OCI-LY7 (cell line): Measurements from ENCODE around the gene NUBP2. TPM values are rescaled to one million over a fixed set of nuclear protein-coding genes. Genes with fewer than 3 reads are reported as not detected.

Source experiments
- BruUV-seq: library from RNA; stranded (reverse); fragments of 400-500 nt; replicated peaks from 2 replicates; lab custom pipeline; 2021; lab: Mats Ljungman, UMichigan
- CTCF ChIA-PET: fragments of 300-600 bp; sonication (Branson Sonifier 250); formaldehyde crosslinking; loops from one replicate; lab custom pipeline; 2022; ENCODE audit warnings: antibody characterized with exemption; ENCODE audit not compliant: unreplicated experiment; lab: Charles Lee
- POLR2A ChIA-PET: fragments of 300-600 bp; sonication (Branson Sonifier 250); formaldehyde crosslinking; loops from one replicate; lab custom pipeline; 2022; ENCODE audit warnings: antibody characterized with exemption; lab: Charles Lee
- DNase-seq: peaks from one replicate; pipeline ENCODE4 v3.0.0-alpha.2; 2015; ENCODE audit warnings: low spot score
- H2AFZ ChIP-seq: fragments of 200-600 bp; sonication (generic), shearing (Covaris generic); 2 replicates; pipeline ENCODE4 v1.6.1; 2014; ENCODE audit warnings: mild to moderate bottlenecking, antibody characterized with exemption, low read length, moderate library complexity
- H3K27ac ChIP-seq: fragments of 200-600 bp; sonication (generic); 2 replicates; pipeline ENCODE4 v1.5.1; 2014; ENCODE audit warnings: mixed run types, low read depth, mild to moderate bottlenecking, moderate library complexity, low read length, inconsistent platforms; ENCODE audit not compliant: poor library complexity, severe bottlenecking
- H3K36me3 ChIP-seq: fragments of 200-600 bp; sonication (generic); 2 replicates; pipeline ENCODE4 v1.6.1; 2014; ENCODE audit warnings: mild to moderate bottlenecking, antibody characterized with exemption, low read length, moderate library complexity, mixed read lengths; ENCODE audit not compliant: insufficient read depth
- H3K4me1 ChIP-seq: fragments of 200-600 bp; sonication (generic); 2 replicates; pipeline ENCODE4 v1.5.1; 2014; ENCODE audit warnings: mild to moderate bottlenecking, low read length; ENCODE audit not compliant: insufficient read depth, poor library complexity, severe bottlenecking
- H3K4me2 ChIP-seq: fragments of 200-600 bp; sonication (generic); 2 replicates; pipeline ENCODE4 v1.6.1; 2014; ENCODE audit warnings: mild to moderate bottlenecking, low read length
- H3K4me3 ChIP-seq: fragments of 200-600 bp; sonication (generic); 2 replicates; pipeline ENCODE4 v1.5.1; 2014; ENCODE audit warnings: mild to moderate bottlenecking, low read depth, low read length; ENCODE audit not compliant: poor library complexity, severe bottlenecking
- H3K79me2 ChIP-seq: fragments of 200-600 bp; sonication (generic); 2 replicates; pipeline ENCODE4 v1.6.1; 2016; ENCODE audit warnings: low read depth, mild to moderate bottlenecking, low read length, moderate library complexity, mixed read lengths; ENCODE audit not compliant: insufficient read depth
- H3K9me2 ChIP-seq: fragments of 200-600 bp; sonication (generic); 2 replicates; pipeline ENCODE4 v1.6.1; 2016; ENCODE audit warnings: mild to moderate bottlenecking, low read length, mixed read lengths; ENCODE audit not compliant: insufficient read depth
- H3K9me3 ChIP-seq: fragments of 200-600 bp; sonication (generic); 2 replicates; pipeline ENCODE4 v1.6.1; 2014; ENCODE audit warnings: mild to moderate bottlenecking, mixed run types, low read length, mixed read lengths
- H4K20me1 ChIP-seq: fragments of 200-600 bp; sonication (generic); 2 replicates; pipeline ENCODE4 v1.6.1; 2014; ENCODE audit warnings: mild to moderate bottlenecking, antibody characterized with exemption, low read length, moderate library complexity, mixed read lengths; ENCODE audit not compliant: insufficient read depth
- EZH2phosphoT487 ChIP-seq: fragments of 200-600 bp; sonication (generic); IDR thresholded peaks from 2 replicates; pipeline ENCODE4 v1.6.1; 2018; ENCODE audit warnings: low read depth, borderline replicate concordance, mild to moderate bottlenecking, mixed run types, antibody characterized with exemption, low read length, moderate library complexity, mixed read lengths
- intact Hi-C: fragments of 100-400 bp; cut with micrococcal nuclease; formaldehyde crosslinking; loops from one replicate; pipeline ENCODE4 v1.10.0; 2022; ENCODE audit not compliant: unreplicated experiment
- total RNA-seq, 2 experiments: library from RNA; depleted of rRNA in 1 of 2; stranded (reverse); fragments of >200 nt in 1 of 2; shearing (Covaris generic) in 1 of 2; gene quantifications; 2 replicates each; pipeline ENCODE4 v1.2.3, GENCODE V29; 2014 to 2022
- TF ChIP-seq, protein P1 (sequence below): fragments of 200-600 bp; sonication (generic); conservative IDR thresholded peaks from 2 replicates; pipeline ENCODE4 v1.5.1; 2014; ENCODE audit warnings: mild to moderate bottlenecking, antibody characterized with exemption, low read length, moderate library complexity, mixed read lengths

The NUBP2 gene
- total RNA-seq, 2 experiments from 2014 or later, result 62.7 to 94.9 TPM

DNA sequence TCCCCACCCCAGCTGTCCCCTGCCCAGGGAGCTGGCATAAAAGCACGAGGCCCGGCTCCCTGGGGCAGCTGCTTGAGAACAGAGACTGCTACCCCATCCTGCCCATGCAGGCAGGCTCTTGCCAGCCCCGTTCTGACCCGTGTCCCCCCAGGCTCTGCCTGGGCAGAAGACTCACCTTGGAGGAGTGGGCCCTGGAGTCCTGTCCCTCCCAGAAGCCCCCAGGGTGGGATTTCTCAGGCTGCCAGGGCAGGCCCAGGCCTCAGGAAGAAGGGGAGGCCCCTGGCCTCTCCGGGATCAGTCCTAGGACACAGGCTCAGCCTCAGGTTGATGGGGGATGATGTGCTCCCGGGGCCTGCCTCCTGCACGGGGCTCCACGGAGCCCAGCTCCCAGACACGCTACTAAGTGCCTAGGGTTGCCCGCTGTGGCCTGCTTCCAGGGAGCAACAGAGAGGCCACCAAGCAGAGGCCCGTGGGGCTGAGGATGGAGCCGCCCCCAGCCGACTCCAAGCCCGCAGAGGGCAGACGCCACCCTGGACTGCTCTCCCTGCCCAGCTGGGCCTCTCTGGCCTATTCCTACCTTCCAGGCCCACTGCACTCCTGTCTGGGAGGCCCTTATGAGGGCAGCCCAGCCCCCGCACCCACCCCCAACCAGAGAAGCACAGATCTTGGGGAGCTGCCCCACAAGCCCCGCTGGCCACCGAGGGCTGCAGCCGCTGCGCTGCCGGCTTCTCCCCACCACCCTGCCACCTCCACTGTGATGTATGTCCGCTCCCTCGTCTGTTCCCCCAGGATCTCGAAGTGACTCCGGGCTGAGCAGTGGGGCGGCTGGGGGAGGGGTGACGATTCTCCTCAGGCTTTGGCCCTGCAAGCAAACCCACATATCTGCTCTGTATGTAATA, 13.1 kb upstream of the NUBP2 start:
- DNase-seq, result no peak
- H3K4me2 ChIP-seq, result peak overlapping the region; percentile 100; the same call in 1 of the 2 replicates
- H4K20me1 ChIP-seq, result no peaks in the 10 kb centered on the region
- H3K36me3 ChIP-seq, result peaks cover 66% of the 10 kb centered on the region
- CTCF ChIA-PET, result no interaction called here
- no peaks in the 10 kb centered on the region for H3K9me3 ChIP-seq
- H3K27ac ChIP-seq, result no peak overlapping the region
- no peak overlapping the region for H2AFZ ChIP-seq
- peak overlapping the region; percentile 98 for H3K4me3 ChIP-seq
- TF ChIP-seq, protein P1, sequence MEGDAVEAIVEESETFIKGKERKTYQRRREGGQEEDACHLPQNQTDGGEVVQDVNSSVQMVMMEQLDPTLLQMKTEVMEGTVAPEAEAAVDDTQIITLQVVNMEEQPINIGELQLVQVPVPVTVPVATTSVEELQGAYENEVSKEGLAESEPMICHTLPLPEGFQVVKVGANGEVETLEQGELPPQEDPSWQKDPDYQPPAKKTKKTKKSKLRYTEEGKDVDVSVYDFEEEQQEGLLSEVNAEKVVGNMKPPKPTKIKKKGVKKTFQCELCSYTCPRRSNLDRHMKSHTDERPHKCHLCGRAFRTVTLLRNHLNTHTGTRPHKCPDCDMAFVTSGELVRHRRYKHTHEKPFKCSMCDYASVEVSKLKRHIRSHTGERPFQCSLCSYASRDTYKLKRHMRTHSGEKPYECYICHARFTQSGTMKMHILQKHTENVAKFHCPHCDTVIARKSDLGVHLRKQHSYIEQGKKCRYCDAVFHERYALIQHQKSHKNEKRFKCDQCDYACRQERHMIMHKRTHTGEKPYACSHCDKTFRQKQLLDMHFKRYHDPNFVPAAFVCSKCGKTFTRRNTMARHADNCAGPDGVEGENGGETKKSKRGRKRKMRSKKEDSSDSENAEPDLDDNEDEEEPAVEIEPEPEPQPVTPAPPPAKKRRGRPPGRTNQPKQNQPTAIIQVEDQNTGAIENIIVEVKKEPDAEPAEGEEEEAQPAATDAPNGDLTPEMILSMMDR, result no peak
- TF ChIP-seq EZH2phosphoT487, result no peak
- peaks cover 17% of the 10 kb centered on the region for H3K4me1 ChIP-seq
- intact Hi-C loops, result loop anchor here (5.0 kb wide), 1 partner anchor 157 kb away; the partner anchor contains the start of genes CRAMP1 and IFT140
- H3K79me2 ChIP-seq, result peaks cover 24% of the 10 kb centered on the region; the same call in 1 of the 2 replicates
- BruUV-seq, result no TSS peak
- H3K9me2 ChIP-seq, result no peaks in the 10 kb centered on the region
- POLR2A ChIA-PET, result no interaction called here

DNA sequence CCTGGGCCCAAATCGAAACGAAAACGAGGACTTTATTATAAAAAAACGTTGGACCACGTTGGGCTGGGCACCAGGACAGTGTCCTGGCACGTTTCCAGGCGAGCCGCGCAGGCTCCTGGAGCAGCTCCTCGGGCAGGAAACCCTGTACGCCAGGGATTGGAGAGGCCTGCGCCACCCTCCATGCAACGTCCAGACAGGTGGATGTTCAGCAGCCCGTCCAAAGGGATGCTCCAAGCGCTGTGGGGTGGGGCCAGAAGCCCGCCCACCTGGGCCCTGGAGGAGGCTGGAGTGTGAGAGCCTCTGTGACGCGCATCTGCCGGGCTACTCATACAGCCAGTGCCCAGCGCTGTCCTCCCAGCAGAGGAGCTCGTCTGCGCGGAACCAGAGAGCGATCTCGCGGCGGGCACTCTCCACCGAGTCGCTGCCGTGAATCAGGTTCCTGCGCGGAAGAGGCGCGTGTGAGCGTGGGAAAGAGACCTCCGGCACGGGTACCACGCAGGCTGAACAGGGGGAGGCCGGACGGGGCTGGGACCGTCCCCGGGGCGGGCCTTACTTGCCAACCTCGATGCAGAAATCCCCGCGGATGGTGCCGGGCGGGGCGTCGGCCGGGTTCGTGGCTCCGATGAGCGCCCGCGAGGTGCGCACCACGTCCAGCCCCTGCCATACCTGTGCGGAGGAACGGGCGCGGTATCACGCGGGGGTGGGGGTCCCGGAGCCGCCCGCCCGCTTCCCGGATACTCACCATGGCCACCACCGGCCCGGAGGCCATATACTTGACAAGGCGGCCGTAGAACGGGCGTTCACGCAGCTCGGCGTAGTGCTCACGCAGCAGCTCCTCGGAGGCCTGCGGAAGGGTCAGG, 12.2 kb upstream of the NUBP2 start:
- Histone ChIP-seq H3K4me3 (peak overlapping the region; percentile 98), H3K27ac (peak overlapping the region; percentile 89), H3K79me2 (peaks cover 26% of the 10 kb centered on the region; the same call in 1 of the 2 replicates), H2AFZ (no peak overlapping the region), H3K9me3 (no peaks in the 10 kb centered on the region), H3K4me2 (peak overlapping the region; percentile 100), H4K20me1 (no peaks in the 10 kb centered on the region), H3K36me3 (peaks cover 66% of the 10 kb centered on the region), H3K9me2 (no peaks in the 10 kb centered on the region), H3K4me1 (peaks cover 23% of the 10 kb centered on the region)
- ChIA-PET POLR2A (no interaction called here), CTCF (no interaction called here)
- DNase-seq, result peak; percentile 18
- TF ChIP-seq, protein P1, result no peak
- TF ChIP-seq EZH2phosphoT487, result no peak
- intact Hi-C loops, result loop anchor here (5.0 kb wide), 1 partner anchor 158 kb away; the partner anchor contains the start of genes CRAMP1 and IFT140
- no TSS peak for BruUV-seq
